ENCODE results near the gene DAP. TPM values are rescaled to one million over a fixed set of nuclear protein-coding genes. Genes with fewer than 3 reads are reported as not detected.

DAP gene
- total RNA-seq, 1 donor from 2014 or later: 62.6 TPM

DNA sequence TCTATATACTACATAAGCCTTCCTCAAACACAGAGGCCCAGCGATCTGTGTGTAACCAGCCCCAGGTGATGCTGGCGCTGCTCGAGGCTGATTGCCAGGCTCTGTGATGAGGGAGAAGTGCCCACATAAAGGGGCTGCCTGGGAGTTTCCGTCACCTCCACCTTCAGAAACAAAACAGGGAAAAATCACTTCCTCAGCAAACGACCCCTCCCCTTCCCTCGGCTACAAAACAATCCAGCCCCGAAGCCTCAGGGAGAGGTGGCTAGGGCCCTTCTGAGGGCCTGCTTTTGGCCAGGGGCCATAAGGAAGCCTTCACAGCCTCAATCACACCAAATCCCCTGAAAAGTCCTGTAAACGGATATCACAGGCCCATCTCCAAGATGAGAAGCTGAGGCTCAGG, 51.1 kb downstream of the DAP start:
- no peak for DNase-seq (ENCODE audit: low spot score)
- Mint-ChIP-seq H3K9me3 (no peaks in the 10 kb centered on the region), H3K27me3 (ENCODE audit: insufficient read depth) (no peaks in the 10 kb centered on the region), H3K27ac (no peak overlapping the region), H3K36me3 (ENCODE audit: low read depth) (peaks cover 16% of the 10 kb centered on the region), H3K4me1 (ENCODE audit: low read depth) (peaks cover 27% of the 10 kb centered on the region), H3K4me3 (no peak overlapping the region)
- intact Hi-C loops (cut with micrococcal nuclease): no loop called here

DNA sequence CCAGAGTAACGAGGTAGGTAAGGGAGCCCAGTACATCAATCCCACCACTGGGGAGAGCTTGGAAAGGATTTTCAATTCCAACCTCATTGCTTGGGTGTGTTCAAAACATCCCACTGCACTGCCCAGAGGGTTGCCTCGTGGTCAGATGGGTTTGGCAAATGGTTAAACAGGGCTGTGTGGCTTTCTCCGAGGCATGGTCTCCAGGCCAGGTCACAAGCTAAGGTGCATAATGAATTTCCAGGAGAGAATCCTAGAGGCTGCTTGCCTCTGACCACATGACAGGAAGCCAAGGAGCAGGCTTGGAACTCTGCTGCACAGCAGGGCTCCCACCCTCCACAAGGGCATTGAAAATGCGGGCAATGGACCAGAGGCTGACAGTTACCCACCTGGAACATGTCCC, 51.6 kb downstream of the DAP start:
- no peaks in the 10 kb centered on the region for H3K27me3 Mint-ChIP-seq (ENCODE audit: insufficient read depth)
- H3K4me1 Mint-ChIP-seq (ENCODE audit: low read depth): peaks cover 32% of the 10 kb centered on the region
- intact Hi-C loops (cut with micrococcal nuclease): no loop called here
- no peak for DNase-seq (ENCODE audit: low spot score)
- peaks cover 13% of the 10 kb centered on the region for H3K36me3 Mint-ChIP-seq (ENCODE audit: low read depth)
- H3K9me3 Mint-ChIP-seq: no peaks in the 10 kb centered on the region
- H3K4me3 Mint-ChIP-seq: no peak overlapping the region
- H3K27ac Mint-ChIP-seq: no peak overlapping the region

DNA sequence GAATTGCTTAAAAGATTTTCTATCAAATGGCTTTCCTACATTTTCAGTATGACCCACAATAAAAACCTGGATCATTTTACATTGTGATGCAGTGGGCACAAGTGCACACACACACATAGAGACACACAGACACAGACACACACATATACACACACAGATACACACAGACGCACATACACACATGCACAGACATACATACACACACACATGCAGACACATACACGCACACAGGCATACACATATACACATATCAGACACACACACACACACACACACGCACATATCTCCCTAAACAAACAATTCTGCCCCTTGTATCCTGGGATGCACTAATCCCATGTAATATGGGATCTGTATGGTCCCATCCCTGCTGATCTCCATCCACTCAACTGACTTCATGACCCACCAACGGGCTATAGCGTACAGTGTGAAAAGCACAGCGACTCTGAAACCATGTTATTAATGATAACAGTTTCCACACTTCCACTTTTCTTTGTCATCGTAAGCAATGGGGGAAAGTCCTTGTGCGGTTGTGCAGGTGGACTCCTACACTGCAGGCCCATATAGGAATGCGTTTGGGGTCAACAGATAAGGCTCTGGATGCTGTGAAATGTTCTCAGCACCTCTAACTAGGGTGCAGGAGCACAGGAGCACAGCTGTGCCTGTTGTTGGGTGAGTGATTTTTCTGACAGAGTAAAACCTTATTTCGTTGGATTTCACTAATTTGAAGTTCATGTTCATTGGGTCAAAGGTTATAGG, 52.7 kb downstream of the DAP start:
- H3K4me3 Mint-ChIP-seq: no peak overlapping the region
- DNase-seq (ENCODE audit: low spot score): no peak
- H3K9me3 Mint-ChIP-seq: no peaks in the 10 kb centered on the region
- H3K27me3 Mint-ChIP-seq (ENCODE audit: insufficient read depth): no peaks in the 10 kb centered on the region
- no peak overlapping the region for H3K27ac Mint-ChIP-seq
- intact Hi-C loops (cut with micrococcal nuclease): no loop called here
- H3K4me1 Mint-ChIP-seq (ENCODE audit: low read depth): peaks cover 37% of the 10 kb centered on the region
- peaks cover 11% of the 10 kb centered on the region for H3K36me3 Mint-ChIP-seq (ENCODE audit: low read depth)

DNA sequence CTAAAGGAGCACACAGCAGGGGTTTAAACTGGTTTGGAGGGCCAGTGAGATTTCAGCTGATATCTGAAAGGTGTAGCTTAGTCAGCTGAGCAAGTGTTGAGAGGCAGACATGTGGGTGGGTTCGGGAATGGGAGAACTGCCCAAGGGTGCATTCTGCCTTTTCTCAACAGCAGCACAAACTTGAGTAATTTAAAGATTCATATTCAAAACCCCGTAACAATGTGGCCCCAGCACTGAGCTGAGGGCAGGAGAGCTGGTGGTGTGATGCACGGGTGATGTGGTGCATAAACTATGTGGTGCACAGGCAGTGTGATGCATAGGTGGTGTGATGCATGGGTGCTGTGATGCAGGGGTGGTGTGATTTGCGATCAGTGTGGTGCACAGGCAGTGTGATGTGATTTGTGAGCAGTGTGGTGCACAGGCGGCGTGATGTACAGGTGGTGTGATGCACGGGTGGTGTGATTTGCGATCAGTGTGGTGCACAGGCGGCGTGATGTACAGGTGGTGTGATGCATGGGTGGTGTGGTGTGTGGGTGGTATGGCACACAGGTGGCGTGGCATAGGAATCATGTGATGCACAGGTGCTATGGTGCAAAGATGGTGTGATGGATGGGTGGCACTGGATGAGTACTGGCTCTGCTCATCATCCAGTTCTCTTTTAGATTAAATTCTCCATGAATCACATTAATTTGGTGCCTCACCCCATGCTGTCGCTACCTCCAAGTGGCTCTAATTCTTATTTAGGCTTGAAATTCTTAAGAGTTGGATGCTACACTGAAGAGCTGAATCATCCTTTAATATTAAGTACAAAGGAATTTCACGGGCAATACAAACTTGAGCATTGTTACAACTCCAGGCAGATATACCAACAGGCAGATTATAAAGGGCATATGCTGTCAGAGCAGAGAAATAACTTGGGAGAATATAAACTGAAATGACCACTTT, 53.6 kb downstream of the DAP start:
- Mint-ChIP-seq H3K27ac (no peak overlapping the region), H3K27me3 (ENCODE audit: insufficient read depth) (no peaks in the 10 kb centered on the region), H3K9me3 (no peaks in the 10 kb centered on the region), H3K4me3 (no peak overlapping the region), H3K4me1 (ENCODE audit: low read depth) (peaks cover 29% of the 10 kb centered on the region), H3K36me3 (ENCODE audit: low read depth) (peaks cover 9% of the 10 kb centered on the region)
- DNase-seq (ENCODE audit: low spot score): no peak
- intact Hi-C loops (cut with micrococcal nuclease): no loop called here

DNA sequence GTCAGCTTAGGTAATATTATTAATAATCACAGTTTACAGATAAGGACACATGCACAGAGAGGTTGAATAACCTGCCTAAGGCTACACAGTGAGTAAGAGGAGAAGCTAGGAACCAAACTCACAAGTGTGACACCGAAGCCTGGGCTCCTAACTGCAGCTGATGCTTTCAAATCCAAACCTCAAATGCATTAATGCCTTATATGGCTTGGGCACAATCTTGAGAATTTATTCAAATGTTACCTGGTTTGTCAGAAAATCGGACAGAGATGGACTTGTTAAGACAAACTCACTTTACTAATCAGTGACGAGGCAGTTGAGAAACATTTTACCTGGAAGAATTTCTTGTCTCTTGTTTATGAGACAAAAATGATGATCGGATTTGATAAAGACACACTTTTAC, 54.7 kb downstream of the DAP start:
- no peaks in the 10 kb centered on the region for H3K27me3 Mint-ChIP-seq (ENCODE audit: insufficient read depth)
- H3K9me3 Mint-ChIP-seq: no peaks in the 10 kb centered on the region
- DNase-seq (ENCODE audit: low spot score): no peak
- no peak overlapping the region for H3K4me3 Mint-ChIP-seq
- peaks cover 3% of the 10 kb centered on the region for H3K36me3 Mint-ChIP-seq (ENCODE audit: low read depth)
- no peak overlapping the region for H3K27ac Mint-ChIP-seq
- peaks cover 25% of the 10 kb centered on the region for H3K4me1 Mint-ChIP-seq (ENCODE audit: low read depth)
- intact Hi-C loops (cut with micrococcal nuclease): no loop called here

DNA sequence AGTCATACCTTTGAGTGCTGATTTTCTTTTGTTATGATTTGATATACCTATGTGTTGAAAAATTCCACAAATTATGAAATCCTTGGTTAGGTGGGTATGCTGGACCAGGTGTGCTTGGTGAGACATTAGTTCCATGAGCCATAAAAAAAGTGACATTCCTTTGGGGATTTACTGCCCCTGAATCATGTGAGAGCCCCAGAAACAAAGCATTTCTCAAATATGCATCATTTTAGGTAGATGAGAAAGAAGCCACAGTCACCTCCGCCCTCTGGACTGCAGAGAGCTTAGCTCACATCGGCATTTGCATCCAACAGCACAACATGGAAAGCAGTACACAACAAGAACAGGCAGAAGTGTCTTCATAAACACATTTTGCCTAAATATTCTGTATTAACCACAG, 55.3 kb downstream of the DAP start:
- H3K27ac Mint-ChIP-seq: no peak overlapping the region
- intact Hi-C loops (cut with micrococcal nuclease): no loop called here
- H3K9me3 Mint-ChIP-seq: no peaks in the 10 kb centered on the region

DNA sequence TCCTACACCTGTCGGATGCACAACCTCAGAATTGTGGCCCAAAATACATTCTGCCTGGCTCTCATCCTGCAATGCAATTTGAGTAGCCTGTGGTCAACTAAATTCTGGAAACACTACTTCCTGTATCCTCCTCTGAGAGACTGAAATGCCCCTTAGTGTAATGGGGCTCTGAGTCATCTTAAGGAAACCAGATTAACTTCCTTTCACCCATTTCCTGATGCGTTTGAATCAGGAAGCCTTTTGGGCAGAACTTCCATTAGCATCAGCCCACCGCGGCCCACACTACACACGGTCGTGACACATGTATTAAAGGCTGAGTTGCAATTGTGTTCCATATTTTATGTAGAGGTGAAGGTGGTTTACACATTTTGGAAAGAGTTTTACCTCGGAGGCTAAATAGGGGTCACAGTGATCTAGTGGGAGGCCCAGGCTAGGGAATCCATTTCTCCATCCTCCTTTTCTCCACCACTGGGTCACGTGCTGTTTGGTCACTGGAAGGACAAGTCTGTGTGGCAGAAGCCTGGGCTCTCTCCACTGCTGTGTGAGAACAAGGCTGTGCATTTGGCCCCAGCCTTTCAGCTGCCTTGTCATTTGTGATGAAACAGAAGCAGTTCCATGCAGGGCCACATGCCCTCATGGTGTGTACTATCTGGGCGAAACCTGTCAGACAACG, 55.9 kb downstream of the DAP start:
- intact Hi-C loops (cut with micrococcal nuclease): loop anchor here (5.0 kb wide), 1 partner anchor 68 kb away; no protein-coding TSS in a partner anchor
- H3K9me3 Mint-ChIP-seq: no peaks in the 10 kb centered on the region
- DNase-seq (ENCODE audit: low spot score): no peak
- H3K36me3 Mint-ChIP-seq (ENCODE audit: low read depth): no peaks in the 10 kb centered on the region
- H3K4me1 Mint-ChIP-seq (ENCODE audit: low read depth): peaks cover 27% of the 10 kb centered on the region
- no peak overlapping the region for H3K27ac Mint-ChIP-seq
- no peak overlapping the region for H3K4me3 Mint-ChIP-seq
- H3K27me3 Mint-ChIP-seq (ENCODE audit: insufficient read depth): no peaks in the 10 kb centered on the region

More for the DNA sequence above, 55.3 kb downstream of the DAP start:
- H3K4me1 Mint-ChIP-seq (ENCODE audit: low read depth): peaks cover 25% of the 10 kb centered on the region
- no peak for DNase-seq (ENCODE audit: low spot score)
- H3K4me3 Mint-ChIP-seq: no peak overlapping the region
- H3K27me3 Mint-ChIP-seq (ENCODE audit: insufficient read depth): no peaks in the 10 kb centered on the region
- H3K36me3 Mint-ChIP-seq (ENCODE audit: low read depth): peaks cover under 1% of the 10 kb centered on the region

DNA sequence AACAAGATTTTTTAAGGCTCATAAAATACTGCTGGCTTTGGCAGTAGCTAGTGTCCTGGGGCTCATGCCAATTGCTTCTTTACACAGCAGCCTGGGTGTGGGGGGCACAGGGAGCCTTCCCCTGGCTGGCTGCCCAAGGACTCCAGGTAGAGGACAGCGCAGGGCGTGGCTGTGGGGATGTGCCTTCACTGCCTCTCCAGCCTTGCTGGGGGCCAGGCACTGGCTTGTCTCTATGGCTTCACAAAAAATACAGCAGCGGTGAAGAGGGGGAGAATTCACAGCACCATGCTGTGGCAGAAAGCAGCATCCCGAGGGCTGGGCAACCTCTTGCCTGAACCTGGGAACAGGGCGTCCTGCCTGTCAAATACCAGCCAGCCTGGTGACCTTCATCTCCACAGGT, 57.4 kb downstream of the DAP start:
- no peak for DNase-seq (ENCODE audit: low spot score)
- Mint-ChIP-seq H3K9me3 (no peaks in the 10 kb centered on the region), H3K4me1 (ENCODE audit: low read depth) (peaks cover 32% of the 10 kb centered on the region), H3K36me3 (ENCODE audit: low read depth) (no peaks in the 10 kb centered on the region), H3K4me3 (no peak overlapping the region), H3K27ac (peak overlapping the region; percentile 13), H3K27me3 (ENCODE audit: insufficient read depth) (no peaks in the 10 kb centered on the region)
- intact Hi-C loops (cut with micrococcal nuclease): loop anchor here (5.0 kb wide), 1 partner anchor 66 kb away; no protein-coding TSS in a partner anchor

DNA sequence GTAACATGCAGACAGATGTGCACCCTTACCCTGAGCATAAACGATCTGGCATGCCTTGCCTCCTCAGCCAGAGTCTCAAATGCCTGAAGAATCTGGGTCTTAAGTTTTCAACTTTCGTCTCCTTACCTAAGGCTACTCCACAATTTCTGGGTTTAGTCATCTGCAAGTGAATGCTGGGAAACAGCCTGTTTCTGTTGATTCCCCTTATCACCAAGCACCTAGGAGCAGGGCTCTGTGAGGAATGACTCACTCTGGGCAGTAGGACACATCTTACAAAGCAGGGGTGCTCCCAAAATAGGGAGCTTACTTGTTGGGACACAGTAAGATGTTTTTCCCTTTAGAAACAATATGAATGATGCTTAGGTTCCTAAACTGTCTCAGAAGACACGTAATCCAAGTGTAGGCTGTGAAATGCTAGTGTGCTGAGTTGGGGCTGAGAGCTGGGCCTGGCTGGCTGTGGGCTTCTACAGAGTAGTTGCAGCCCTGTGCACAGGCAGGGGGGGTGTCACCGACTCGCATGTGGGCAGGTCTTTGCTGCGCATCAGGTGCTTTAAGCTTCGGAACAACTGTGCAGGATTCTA, 58.0 kb downstream of the DAP start:
- no peak overlapping the region for H3K27ac Mint-ChIP-seq
- intact Hi-C loops (cut with micrococcal nuclease): loop anchor here (5.0 kb wide), 1 partner anchor 66 kb away; no protein-coding TSS in a partner anchor
- no peak for DNase-seq (ENCODE audit: low spot score)
- peaks cover 32% of the 10 kb centered on the region for H3K4me1 Mint-ChIP-seq (ENCODE audit: low read depth)
- H3K9me3 Mint-ChIP-seq: no peaks in the 10 kb centered on the region
- H3K27me3 Mint-ChIP-seq (ENCODE audit: insufficient read depth): no peaks in the 10 kb centered on the region
- no peak overlapping the region for H3K4me3 Mint-ChIP-seq
- H3K36me3 Mint-ChIP-seq (ENCODE audit: low read depth): no peaks in the 10 kb centered on the region

DNA sequence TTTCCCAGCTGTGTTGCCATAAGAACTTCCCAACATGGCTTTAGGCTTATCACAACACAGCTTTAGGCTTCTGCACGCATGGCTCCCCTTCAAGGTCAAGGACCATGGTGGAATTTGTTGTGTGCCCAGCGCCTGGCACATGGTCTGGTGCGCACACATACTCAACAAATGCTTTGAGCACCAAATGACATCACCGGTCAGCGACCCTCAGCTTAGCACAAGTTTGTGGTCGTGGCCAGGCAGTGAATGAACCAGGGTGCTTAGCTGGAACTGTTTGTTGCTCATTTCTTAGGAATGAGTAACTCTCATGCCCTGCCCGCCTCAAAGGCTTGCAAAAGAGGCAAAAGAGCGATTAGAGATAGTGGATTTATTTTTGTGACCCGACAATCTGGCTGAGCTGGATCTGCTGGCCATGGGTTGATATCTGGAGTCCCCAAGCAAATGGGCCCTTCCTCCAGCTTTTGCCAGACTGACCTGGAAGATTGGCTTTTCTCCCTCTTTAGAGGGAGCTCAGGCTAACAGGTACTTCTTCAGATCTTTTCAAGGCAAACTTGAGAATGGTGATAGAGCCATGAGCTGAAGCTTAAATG, 58.9 kb downstream of the DAP start:
- Mint-ChIP-seq H3K27me3 (ENCODE audit: insufficient read depth) (no peaks in the 10 kb centered on the region), H3K27ac (no peak overlapping the region), H3K4me3 (no peak overlapping the region), H3K4me1 (ENCODE audit: low read depth) (peaks cover 32% of the 10 kb centered on the region), H3K36me3 (ENCODE audit: low read depth) (no peaks in the 10 kb centered on the region), H3K9me3 (no peaks in the 10 kb centered on the region)
- DNase-seq (ENCODE audit: low spot score): no peak
- intact Hi-C loops (cut with micrococcal nuclease): loop anchor here (5.0 kb wide), 1 partner anchor 65 kb away; no protein-coding TSS in a partner anchor

DNA sequence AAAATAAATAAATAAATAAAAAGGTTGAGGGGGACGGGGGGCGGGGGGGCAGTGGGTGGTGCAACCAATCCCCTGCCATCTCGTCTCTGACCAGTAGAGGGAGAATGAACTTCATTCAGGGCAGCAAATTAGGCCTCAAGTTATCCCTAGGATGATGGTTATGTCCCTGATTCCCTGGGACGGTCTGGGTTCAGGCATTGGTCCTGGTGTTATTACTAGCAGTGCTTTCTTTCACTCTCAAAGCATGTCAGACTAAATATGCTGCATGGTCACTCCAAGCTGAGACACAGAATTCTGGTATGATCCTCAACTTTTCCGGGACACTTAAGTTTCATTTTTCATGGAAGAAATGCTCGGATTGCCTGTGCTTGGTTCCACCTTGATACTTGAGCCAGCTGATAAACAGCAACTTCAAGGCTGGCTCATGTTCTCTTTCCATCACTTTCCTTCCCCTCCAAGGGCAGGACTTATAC, 59.4 kb downstream of the DAP start:
- DNase-seq (ENCODE audit: low spot score): no peak
- H3K27ac Mint-ChIP-seq: no peak overlapping the region
- no peaks in the 10 kb centered on the region for H3K9me3 Mint-ChIP-seq
- H3K4me3 Mint-ChIP-seq: no peak overlapping the region
- H3K4me1 Mint-ChIP-seq (ENCODE audit: low read depth): peaks cover 35% of the 10 kb centered on the region
- H3K27me3 Mint-ChIP-seq (ENCODE audit: insufficient read depth): no peaks in the 10 kb centered on the region
- H3K36me3 Mint-ChIP-seq (ENCODE audit: low read depth): peaks cover under 1% of the 10 kb centered on the region
- intact Hi-C loops (cut with micrococcal nuclease): loop anchor here (5.0 kb wide), 1 partner anchor 64 kb away; no protein-coding TSS in a partner anchor

DNA sequence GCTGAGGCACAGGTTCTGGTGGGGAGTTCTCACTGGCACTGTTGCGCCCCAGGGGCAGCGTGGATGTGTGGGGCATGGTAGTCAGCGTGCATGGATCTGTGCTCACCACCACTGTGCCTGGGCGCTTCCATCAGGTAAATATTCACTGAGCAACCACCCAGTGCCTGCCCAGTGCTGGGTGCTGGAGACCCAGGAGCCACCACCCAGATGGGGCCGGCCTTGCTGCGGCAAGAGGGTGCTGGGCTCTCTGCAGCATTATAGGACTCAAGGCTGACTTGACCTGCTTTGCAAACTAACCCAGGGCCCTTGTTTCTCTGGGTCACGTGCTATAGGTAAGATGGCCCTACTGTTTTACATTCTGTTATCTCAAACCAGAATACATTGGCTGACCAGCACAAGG, 60.5 kb downstream of the DAP start:
- no peaks in the 10 kb centered on the region for H3K27me3 Mint-ChIP-seq (ENCODE audit: insufficient read depth)
- H3K27ac Mint-ChIP-seq: no peak overlapping the region
- H3K36me3 Mint-ChIP-seq (ENCODE audit: low read depth): peaks cover 2% of the 10 kb centered on the region
- H3K4me1 Mint-ChIP-seq (ENCODE audit: low read depth): peaks cover 43% of the 10 kb centered on the region
- no peak overlapping the region for H3K4me3 Mint-ChIP-seq
- H3K9me3 Mint-ChIP-seq: no peaks in the 10 kb centered on the region
- intact Hi-C loops (cut with micrococcal nuclease): loop anchor here (5.0 kb wide), 1 partner anchor 63 kb away; no protein-coding TSS in a partner anchor
- DNase-seq (ENCODE audit: low spot score): no peak

All from activated T-helper 1 cell treated with anti-CD3 and anti-CD28 coated beads, Interleukin-12 subunit alpha, Interleukin-12 subunit beta, Interleukin-2, Interleukin-4 antibody, amounts not matched to agents 30 ng/mL and 10 ng/mL and 1 ng/mL, durations not matched to agents 14 hours and 24 hours and 36 hours (primary cell).